ENCODE data around the gene PDE1C. TPM values are rescaled to one million over a fixed set of nuclear protein-coding genes. Genes with fewer than 3 reads are reported as not detected.

PDE1C gene
- polyA plus RNA-seq, 1 of the 3 experiments (the other 2 are of a cell fraction), result 4.6 TPM

DNA sequence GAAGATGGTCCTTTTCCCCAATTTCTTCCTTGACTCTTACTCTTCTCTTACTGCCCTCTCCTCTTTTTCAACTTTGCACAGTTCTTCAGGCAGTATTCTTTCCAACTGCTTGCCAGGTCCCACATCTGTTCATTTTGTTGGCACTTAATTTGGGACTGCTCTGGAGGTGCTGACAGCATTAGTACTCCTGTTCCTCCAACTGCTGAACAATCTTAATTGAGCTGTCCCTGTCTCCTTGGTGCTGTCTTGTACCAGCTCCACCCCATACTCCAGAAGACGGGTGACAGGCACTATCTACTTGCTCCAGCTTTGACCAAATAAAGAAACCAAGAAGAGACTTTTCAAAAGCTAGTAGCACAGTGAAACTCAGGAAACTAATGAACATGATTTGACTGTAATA, 160.0 kb downstream of the PDE1C start:
- CTCF ChIA-PET, result no interaction called here

DNA sequence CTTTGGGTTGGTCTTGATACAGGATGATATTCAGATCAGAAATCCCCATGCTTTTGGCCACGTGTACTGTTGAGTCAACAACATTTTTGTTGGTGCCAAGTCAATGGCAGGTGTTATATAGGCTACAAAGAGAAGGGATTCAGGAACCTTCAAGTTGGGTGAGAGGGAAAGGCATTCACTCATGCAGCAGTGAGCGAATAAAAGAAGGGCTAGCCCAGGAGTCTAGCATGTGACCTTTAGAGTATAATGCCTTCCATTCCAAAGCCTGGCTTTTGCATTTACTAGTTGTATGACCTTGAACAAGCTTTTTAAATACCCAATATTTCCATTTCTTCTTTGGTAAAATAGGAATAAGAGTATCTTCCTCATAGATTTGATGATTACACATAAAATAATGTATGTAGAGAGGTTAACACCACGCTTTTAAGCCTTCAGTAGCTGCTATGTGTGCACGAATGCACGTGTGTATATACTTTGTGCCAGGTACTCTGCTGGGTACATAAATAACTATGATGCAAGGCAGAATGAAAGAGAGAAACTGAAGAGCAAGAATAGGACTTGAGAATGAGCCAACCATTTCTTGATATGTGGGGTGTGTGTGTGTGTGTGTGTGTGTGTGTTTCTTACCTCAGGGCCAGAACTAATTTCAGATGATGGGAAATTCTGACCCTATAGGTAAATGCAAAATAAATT, 163.6 kb downstream of the PDE1C start:
- H3K4me1 ChIP-seq (ENCODE audit: control insufficient read depth in 1 of 2, insufficient read depth in 2 of 2, low read depth in 1 of 2, low read length in 1 of 2), result no peaks in the 10 kb centered on the region; a peak in 1 of 4 replicates
- H3K79me2 ChIP-seq (ENCODE audit: insufficient read depth), result no peaks in the 10 kb centered on the region
- no peak for DNase-seq
- no peaks in the 10 kb centered on the region for H3K9me3 ChIP-seq
- no peak overlapping the region for H3K27ac ChIP-seq (ENCODE audit: low read depth in 2 of 2, low read length in 1 of 2)
- no peaks in the 10 kb centered on the region; the same call in 1 of the 2 replicates for H3K9me2 ChIP-seq
- no peaks in the 10 kb centered on the region for H3F3A ChIP-seq (replicated peaks; ENCODE audit: insufficient read depth)
- H3K4me2 ChIP-seq, result no peak overlapping the region
- no peak overlapping the region for H3K9ac ChIP-seq
- H3K27me3 ChIP-seq (ENCODE audit: insufficient read depth), result no peaks in the 10 kb centered on the region; the same call in 1 of the 2 replicates
- ChIA-PET CTCF (no interaction called here), POLR2A (no interaction called here)
- WGBS (ENCODE audit: low lambda C conversion rate), result 10% methylated on average over 5 of the region's 5 CpGs
- H2AFZ ChIP-seq (ENCODE audit: low read depth), result no peak overlapping the region
- no peak overlapping the region for H3K4me3 ChIP-seq (ENCODE audit: low read depth in 2 of 2, low read length in 1 of 2)
- no peaks in the 10 kb centered on the region for H4K20me1 ChIP-seq (ENCODE audit: insufficient read depth)
- H3K36me3 ChIP-seq (replicated peaks in 1 of 2; ENCODE audit: control insufficient read depth in 1 of 2, insufficient read depth in 2 of 2, low read length in 1 of 2), result no peaks in the 10 kb centered on the region
- no peak for TF ChIP-seq RCOR1 (IDR thresholded peaks at IDR 0.05; ENCODE audit: low read length)
- TF ChIP-seq, protein P1, sequence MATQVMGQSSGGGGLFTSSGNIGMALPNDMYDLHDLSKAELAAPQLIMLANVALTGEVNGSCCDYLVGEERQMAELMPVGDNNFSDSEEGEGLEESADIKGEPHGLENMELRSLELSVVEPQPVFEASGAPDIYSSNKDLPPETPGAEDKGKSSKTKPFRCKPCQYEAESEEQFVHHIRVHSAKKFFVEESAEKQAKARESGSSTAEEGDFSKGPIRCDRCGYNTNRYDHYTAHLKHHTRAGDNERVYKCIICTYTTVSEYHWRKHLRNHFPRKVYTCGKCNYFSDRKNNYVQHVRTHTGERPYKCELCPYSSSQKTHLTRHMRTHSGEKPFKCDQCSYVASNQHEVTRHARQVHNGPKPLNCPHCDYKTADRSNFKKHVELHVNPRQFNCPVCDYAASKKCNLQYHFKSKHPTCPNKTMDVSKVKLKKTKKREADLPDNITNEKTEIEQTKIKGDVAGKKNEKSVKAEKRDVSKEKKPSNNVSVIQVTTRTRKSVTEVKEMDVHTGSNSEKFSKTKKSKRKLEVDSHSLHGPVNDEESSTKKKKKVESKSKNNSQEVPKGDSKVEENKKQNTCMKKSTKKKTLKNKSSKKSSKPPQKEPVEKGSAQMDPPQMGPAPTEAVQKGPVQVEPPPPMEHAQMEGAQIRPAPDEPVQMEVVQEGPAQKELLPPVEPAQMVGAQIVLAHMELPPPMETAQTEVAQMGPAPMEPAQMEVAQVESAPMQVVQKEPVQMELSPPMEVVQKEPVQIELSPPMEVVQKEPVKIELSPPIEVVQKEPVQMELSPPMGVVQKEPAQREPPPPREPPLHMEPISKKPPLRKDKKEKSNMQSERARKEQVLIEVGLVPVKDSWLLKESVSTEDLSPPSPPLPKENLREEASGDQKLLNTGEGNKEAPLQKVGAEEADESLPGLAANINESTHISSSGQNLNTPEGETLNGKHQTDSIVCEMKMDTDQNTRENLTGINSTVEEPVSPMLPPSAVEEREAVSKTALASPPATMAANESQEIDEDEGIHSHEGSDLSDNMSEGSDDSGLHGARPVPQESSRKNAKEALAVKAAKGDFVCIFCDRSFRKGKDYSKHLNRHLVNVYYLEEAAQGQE (IDR thresholded peaks at IDR 0.05; ENCODE audit: low read depth, low read length), result no peak
- no peak for TF ChIP-seq SMC3 (IDR thresholded peaks at IDR 0.05; ENCODE audit: low read depth, low read length)
- no peak for TF ChIP-seq GABPA (IDR thresholded peaks at IDR 0.05; ENCODE audit: low read depth)
- TF ChIP-seq FOXM1 (IDR thresholded peaks at IDR 0.05; ENCODE audit: low read depth), result no peak
- TF ChIP-seq ZBTB33 (IDR thresholded peaks at IDR 0.05; ENCODE audit: borderline replicate concordance, low read depth), result no peak
- TF ChIP-seq TEAD4 (IDR thresholded peaks at IDR 0.05; ENCODE audit: borderline replicate concordance, insufficient read depth), result no peak
- no peak for TF ChIP-seq NFIC (IDR thresholded peaks at IDR 0.05; ENCODE audit: borderline replicate concordance)
- TF ChIP-seq ELF1 (IDR thresholded peaks at IDR 0.05), result no peak
- TF ChIP-seq FOSL2 (IDR thresholded peaks at IDR 0.05; ENCODE audit: borderline replicate concordance, low read depth), result no peak
- no peak for TF ChIP-seq IRF3 (IDR thresholded peaks at IDR 0.05; ENCODE audit: low read depth, low read length)
- TF ChIP-seq RAD21 (IDR thresholded peaks at IDR 0.05; ENCODE audit: low read length), result no peak
- no peak for TF ChIP-seq JUND (IDR thresholded peaks at IDR 0.05)
- TF ChIP-seq TAF1 (IDR thresholded peaks at IDR 0.05; ENCODE audit: borderline replicate concordance, low read depth, low read length), result no peak

More for the DNA sequence above, 160.0 kb downstream of the PDE1C start:
- H3K9me2 ChIP-seq, result no peaks in the 10 kb centered on the region
- no peak overlapping the region for H3K27ac ChIP-seq (ENCODE audit: low read depth in 2 of 2, low read length in 1 of 2)
- H4K20me1 ChIP-seq (ENCODE audit: insufficient read depth), result no peaks in the 10 kb centered on the region
- no peaks in the 10 kb centered on the region for H3F3A ChIP-seq (replicated peaks; ENCODE audit: insufficient read depth)
- no peaks in the 10 kb centered on the region for H3K9me3 ChIP-seq
- no peaks in the 10 kb centered on the region for H3K36me3 ChIP-seq (replicated peaks in 1 of 2; ENCODE audit: control insufficient read depth in 1 of 2, insufficient read depth in 2 of 2, low read length in 1 of 2)
- no peak overlapping the region for H2AFZ ChIP-seq (ENCODE audit: low read depth)
- DNase-seq, result no peak
- WGBS (ENCODE audit: low lambda C conversion rate), result 11% methylated on average over 1 of the region's 1 CpG
- no peaks in the 10 kb centered on the region for H3K79me2 ChIP-seq (ENCODE audit: insufficient read depth)
- H3K4me1 ChIP-seq (ENCODE audit: control insufficient read depth in 1 of 2, insufficient read depth in 2 of 2, low read depth in 1 of 2, low read length in 1 of 2), result no peaks in the 10 kb centered on the region
- H3K4me3 ChIP-seq (ENCODE audit: low read depth in 2 of 2, low read length in 1 of 2), result no peak overlapping the region
- no peak overlapping the region for H3K4me2 ChIP-seq
- POLR2A ChIA-PET, result no interaction called here
- H3K27me3 ChIP-seq (ENCODE audit: insufficient read depth), result no peaks in the 10 kb centered on the region; the same call in 1 of the 2 replicates
- no peak overlapping the region for H3K9ac ChIP-seq
- TF ChIP-seq PBX3 (IDR thresholded peaks at IDR 0.05) (no peak), GABPA (IDR thresholded peaks at IDR 0.05; ENCODE audit: low read depth) (no peak), TCF12 (IDR thresholded peaks at IDR 0.05) (no peak), FOXM1 (IDR thresholded peaks at IDR 0.05; ENCODE audit: low read depth) (no peak), ELF1 (IDR thresholded peaks at IDR 0.05) (no peak), FOXJ3 (CRISPR knock-in tag; IDR thresholded peaks at IDR 0.05) (no peak), YY1 (IDR thresholded peaks at IDR 0.05; ENCODE audit: low read depth) (no peak), TEAD4 (IDR thresholded peaks at IDR 0.05; ENCODE audit: borderline replicate concordance, insufficient read depth) (no peak), SMC3 (IDR thresholded peaks at IDR 0.05; ENCODE audit: low read depth, low read length) (no peak), EZH2phosphoT487 (IDR thresholded peaks at IDR 0.05; ENCODE audit: borderline replicate concordance, low read depth) (no peak), GATA2 (CRISPR knock-in tag; IDR thresholded peaks at IDR 0.05) (no peak), NRF1 (IDR thresholded peaks at IDR 0.05; ENCODE audit: low read depth, low read length) (no peak), JUND (IDR thresholded peaks at IDR 0.05) (no peak)

Measured in SK-N-SH (cell line).